Measurements from ENCODE around the gene CACNA1A.
"Not testable (repeated sequence)": the region's sequence is repeated elsewhere in the genome, so short reads cannot be mapped to it uniquely, and the experiment has no call there.

The CACNA1A gene

DNA sequence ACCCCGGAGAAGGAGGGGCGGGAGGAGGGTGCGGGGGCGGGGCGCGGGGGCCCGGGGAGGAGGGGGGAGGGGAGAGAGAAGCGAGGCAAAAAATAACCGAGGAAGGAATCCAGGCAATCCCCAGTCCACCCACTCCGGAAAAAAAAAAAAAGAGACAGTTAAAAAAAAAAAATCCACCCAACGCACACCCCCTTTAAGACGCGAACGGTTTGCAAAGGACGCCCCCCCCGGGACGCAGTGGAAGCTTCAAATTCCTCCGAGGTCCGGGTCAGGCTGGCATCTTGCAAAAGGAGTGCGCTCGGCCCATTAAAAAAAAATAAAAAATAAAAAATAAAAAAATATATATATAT, at the start of gene CACNA1A:
Gene CACNA1A, minus strand, starts transcription at position 9 of the 350 bp plus-strand sequence. CDS start 255 bp downstream, outside the sequence.
- DNase-seq, result no peak

DNA sequence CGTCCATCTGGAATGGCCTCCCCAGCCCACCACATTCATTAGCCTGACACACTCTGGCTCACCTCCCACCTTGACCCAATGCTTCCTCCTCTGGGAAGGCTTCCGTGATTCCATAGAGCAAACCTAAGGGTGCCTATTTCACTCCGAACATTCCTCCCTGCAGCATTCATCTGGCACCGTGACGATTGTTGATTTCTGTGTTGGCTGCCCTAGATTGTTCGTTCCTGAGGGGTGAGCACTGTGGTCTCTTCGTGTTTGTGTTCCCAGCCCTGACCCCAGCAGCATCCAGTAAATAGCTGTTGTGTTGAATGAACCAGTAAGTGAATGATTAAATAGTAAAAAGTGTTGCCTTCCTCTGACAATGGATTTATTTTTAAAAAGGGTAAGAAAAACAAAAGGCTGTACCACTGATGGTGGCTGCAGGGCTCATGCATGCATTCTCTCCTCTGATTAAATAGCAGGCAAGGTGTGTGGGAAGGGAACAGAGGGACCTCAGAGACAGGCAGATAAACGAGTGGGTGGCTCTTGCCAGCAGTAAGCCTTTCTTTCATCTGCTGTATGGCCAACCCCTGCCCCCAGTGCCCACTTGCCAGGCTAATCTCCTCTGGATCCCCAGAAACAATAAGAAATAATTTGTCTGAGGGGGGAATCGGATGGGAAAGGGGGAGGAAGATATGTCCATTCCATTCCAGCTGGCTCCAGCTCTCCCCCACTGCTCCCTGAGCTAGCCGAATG, 48.4 kb upstream of the CACNA1A start:
- DNase-seq, result no peak

DNA sequence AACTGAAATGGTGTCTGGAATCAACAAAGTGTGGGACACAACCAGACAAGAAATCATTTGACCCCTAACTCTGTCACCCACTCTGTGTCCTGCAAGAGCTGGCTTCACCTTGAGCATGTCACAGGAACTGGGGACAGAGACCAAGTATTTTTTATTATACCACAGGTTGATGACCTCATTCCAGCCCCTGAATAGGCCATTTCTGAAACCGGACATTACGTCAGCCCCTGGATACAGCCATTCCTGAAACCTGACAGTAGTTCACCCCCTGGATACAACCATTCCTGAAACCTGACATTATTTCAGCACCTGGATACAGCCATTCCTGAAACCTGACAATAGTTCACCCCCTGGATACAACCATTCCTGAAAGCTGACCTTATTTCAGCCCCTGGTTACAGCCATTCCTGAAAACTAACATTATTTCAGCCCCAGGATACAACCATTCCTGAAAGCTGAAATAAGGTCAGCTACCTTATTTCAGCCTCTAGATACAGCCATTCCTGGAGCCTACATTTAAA, 47.7 kb upstream of the CACNA1A start:
- DNase-seq, result no peak

DNA sequence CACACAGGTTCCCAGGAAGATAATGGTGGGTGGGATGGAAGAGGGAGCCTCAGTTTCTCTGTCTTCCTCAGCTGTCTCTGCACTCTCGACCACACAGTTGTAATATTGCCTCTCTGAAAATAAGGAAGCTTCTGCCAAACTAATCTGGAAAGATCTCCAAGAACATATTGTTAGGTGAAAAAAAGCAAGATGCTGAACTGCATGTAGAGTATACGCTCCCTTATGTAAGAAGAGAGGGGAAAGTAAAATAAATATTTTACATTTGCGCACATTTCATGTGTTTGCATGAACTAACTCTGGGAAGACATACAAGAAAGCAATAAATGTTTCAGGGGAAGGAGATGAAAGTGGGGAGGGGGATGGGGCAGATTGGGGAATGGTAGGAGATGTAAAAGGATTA, 41.9 kb upstream of the CACNA1A start:
- DNase-seq, result no peak

- no peak for DNase-seq
Observed at GRCh38 chr19:13547102-13547501, 40.8 kb upstream of the CACNA1A start.

- DNase-seq, result no peak
Observed at GRCh38 chr19:13544423-13544822, 38.1 kb upstream of the CACNA1A start.

- DNase-seq, result no peak
Observed at GRCh38 chr19:13541554-13541953, 35.3 kb upstream of the CACNA1A start.

- no peak for DNase-seq
Observed at GRCh38 chr19:13539332-13539731, 33.1 kb upstream of the CACNA1A start.

- peak; percentile 80 for DNase-seq
Observed at GRCh38 chr19:13538601-13539253, 32.4 kb upstream of the CACNA1A start.

DNA sequence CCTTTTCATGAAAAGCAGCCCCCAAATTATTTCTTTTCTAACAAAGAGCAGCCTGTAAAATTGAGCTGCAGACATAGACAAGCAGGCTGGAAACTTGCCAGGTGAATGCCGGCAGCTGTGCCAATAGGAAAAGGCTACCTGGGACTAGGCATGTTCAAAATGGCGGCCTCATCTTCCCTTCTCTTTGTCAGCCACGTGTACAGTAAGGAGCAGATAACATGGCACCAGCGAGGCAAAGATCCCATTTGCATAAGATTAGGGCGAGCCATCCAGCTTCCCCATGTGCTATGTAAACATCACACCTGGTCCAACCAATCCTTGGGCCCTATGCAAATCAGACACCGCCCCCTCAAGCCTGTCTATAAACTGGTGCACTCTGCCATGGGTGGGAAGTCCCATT, 31.2 kb upstream of the CACNA1A start:
- DNase-seq, result peak; percentile 20

DNA sequence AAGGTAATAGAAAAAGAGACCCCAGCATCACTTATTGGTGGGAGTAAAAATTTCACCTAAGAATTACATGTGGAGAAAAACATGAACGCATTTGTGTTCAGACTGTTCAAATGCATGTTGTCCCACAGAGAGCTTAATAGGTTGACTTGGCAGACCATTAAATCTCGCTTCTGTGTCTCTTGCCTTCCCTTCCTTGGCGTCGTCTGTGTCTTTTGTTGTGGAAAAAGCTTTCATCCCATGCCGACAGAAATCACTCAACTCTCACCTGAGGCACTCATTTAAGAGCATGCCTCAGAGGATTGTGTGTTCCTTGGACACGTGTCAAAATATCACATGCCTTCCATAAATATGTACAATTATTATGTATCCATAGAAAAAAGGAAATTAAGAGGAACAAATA, 24.4 kb upstream of the CACNA1A start:
- no peak for DNase-seq

GRCh38 chr19:13529721-13530120, 23.4 kb upstream of the CACNA1A start:
- DNase-seq, result not testable (repeated sequence)

- DNase-seq, result peak; percentile 21
Observed at GRCh38 chr19:13526552-13526951, 20.3 kb upstream of the CACNA1A start.

DNA sequence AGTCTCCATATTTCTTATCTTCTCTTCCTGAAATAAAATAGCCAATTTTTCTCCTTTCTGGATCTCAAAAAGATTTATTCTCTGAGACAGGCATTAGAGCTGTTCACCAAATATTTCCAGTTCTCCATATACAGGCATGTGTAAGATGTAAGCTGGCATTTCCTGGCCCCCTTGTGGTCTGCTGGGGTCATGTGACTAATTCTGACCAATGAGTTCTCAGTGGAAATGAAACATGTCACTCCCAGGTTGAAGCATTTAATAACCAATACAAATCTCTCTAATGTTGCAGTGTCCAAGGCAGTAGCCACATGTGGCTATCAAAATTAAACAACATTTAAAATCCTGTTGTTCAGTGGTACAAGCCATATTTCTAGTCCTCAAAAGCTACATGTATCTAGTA, 14.8 kb upstream of the CACNA1A start:
- no peak for DNase-seq

- no peak for DNase-seq
Observed at GRCh38 chr19:13511947-13512346, 5.7 kb upstream of the CACNA1A start.

GRCh38 chr19:13507053-13507611, 853 bp upstream of the CACNA1A start:
- no peak for DNase-seq

DNA sequence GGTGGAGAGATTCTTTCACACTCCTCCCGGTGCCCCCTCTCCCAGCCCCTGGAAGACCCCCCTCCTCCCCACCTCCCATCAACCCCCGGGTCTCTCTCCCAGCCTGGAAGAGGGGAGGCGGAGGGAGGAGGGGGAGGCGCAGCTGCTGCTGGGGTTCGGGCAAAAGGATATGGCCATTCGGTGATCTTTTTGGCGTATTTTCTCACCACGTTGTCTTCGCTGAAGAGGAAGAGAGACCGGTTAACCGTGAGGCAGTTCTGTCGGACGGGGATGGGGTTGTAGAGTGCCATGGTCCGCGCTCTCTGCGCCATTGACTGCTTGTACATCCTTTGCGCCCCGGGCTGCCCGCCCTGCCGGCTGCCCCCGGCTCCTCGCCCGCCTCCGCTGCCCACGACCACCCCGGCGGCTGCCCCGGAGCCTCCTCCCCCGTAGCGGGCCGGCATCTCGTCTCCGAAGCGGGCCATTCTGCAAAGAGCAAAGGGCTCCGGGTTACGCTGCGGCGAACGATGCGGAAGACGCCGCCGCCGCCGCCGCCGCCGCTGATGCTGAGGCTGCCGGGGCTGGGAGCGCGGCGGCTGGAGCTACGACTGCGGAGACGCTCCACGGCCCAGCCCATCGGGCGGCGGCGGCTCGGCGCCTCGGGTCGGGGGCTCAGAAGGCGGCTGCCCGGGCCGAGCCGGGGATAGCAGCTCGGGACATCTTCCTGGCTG, 363 bp downstream of the CACNA1A start:
- no peak for DNase-seq

- no peak for DNase-seq
Observed at GRCh38 chr19:13505164-13505695, 1.0 kb downstream of the CACNA1A start.

DNA sequence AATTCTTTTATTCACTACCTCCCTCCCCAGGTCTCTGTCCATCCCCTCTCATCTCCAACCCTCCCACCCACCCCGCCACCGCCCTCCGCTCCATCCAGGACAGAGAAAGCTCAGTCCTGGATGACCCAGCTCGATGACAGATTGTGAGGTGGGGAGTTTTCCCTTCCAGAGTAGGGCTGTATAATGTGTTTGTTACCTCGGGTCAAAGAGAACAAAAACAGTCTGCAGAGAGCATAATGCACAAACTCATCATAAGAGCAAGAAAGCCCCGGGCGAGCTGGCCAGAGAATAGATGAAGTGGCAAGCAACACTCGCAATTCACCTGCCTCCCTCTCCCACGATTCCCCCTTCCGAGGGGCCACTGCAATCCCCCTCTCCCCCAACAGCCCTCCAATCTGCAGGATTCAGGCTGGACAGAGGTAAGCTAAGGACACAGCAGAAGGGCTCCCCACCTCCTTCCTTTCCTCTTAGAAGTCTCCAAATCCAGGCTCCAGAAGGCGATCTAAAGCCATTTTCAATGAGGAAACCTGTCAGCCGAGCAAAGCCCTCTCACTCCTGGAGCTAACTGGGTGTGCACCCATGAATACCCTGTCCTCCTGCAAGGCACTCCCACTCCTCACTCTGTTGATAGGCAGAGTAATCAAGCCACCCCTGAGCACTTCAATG, 2.6 kb downstream of the CACNA1A start:
- DNase-seq, result no peak

DNA sequence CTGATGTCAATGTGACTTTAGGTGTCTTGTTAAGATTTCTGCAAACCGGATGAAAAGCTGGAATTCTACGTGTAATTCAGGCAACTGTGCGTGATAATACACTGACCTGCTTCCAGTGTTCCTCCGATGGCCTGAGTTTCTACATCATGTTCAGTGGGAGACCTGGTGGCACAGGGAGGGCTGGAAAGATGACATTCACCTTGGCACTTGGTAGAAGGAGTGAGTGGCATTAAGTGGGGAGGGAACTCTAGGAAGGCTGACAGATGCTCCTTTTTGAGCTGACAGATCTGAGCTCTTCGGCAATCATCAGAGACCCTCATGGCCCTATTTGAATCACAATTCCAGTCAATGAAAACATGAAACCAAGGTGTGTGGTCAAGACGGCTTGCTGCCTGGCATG, 4.0 kb downstream of the CACNA1A start:
- no peak for DNase-seq

- DNase-seq, result no peak
Observed at GRCh38 chr19:13499692-13500091, 6.6 kb downstream of the CACNA1A start.

DNA sequence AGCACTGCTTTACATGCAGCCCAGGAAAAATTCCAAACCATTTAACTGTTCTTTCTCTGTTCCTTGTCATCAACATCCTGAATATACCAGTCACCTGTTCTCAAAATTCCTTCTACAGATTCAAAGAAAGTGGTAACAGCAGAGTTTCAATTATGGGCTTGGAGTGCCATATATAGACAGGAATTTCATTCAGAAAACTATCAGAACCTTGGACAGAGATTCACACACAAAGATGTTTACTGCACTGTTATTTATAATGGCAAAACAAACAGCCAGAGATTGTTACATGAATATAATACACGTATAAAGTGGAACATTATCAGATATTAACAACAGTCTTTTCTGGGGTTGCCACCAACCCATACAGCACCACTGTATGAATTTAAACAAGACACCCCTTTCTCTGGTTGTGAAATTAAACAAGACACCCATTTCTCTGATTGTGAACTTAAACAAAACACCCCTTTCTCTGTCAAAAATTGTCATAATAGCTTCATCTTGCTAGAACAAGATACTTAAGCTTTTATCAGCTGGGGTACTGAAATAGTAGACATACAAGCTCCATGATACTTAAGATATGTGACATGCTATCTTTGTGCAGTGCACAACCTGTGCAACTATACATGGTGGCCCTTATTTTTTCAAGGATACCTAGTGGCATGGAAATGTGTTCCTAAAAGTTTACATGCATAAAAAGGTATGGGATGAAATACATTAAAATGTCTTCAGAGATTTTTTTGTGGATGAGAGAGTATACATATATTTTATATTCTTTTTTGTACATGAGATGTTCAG, 12.6 kb downstream of the CACNA1A start:
- DNase-seq, result no peak
